ENCODE data around the gene KIZ. TPM values are rescaled to one million over a fixed set of nuclear protein-coding genes. Genes with fewer than 3 reads are reported as not detected.

Gene KIZ
- total RNA-seq, 1 donor from 2014 or later = 25.0 TPM

DNA sequence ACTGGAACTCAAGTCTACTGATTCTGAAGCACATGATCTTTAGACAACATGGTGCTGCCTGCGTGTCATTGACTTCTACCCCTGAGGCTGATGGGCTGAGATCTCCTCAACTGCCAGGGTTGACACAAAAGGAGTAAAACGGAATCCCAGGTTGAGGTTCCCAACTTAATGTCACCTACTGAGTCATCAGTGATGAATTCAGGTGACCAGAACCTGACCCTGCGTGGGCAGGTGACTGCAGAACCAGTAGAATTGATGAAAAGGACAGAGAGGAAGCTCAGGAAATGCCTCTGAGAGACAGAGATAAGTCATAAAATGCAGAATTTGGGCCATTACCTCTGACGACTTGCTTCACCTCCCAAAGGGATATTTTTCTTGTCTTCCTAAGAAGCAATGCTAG, 7.7 kb upstream of the KIZ start:
- intact Hi-C loops (cut with DNase I) = no loop called here
- Histone ChIP-seq H3K9me3 (no peaks in the 10 kb centered on the region), H3K4me1 (no peaks in the 10 kb centered on the region), H3K27ac (no peak overlapping the region), H3K27me3 (no peaks in the 10 kb centered on the region), H3K36me3 (no peaks in the 10 kb centered on the region), H3K4me3 (no peak overlapping the region)
- DNase-seq (ENCODE audit: extremely low spot score in 2 of 2) = no peak
- no peak for TF ChIP-seq POLR2A (IDR thresholded peaks at IDR 0.05)
- TF ChIP-seq POLR2AphosphoS5 (IDR thresholded peaks at IDR 0.05; ENCODE audit: insufficient read depth in 1 of 2, low read depth in 1 of 2) = no peak
- TF ChIP-seq, protein P1, sequence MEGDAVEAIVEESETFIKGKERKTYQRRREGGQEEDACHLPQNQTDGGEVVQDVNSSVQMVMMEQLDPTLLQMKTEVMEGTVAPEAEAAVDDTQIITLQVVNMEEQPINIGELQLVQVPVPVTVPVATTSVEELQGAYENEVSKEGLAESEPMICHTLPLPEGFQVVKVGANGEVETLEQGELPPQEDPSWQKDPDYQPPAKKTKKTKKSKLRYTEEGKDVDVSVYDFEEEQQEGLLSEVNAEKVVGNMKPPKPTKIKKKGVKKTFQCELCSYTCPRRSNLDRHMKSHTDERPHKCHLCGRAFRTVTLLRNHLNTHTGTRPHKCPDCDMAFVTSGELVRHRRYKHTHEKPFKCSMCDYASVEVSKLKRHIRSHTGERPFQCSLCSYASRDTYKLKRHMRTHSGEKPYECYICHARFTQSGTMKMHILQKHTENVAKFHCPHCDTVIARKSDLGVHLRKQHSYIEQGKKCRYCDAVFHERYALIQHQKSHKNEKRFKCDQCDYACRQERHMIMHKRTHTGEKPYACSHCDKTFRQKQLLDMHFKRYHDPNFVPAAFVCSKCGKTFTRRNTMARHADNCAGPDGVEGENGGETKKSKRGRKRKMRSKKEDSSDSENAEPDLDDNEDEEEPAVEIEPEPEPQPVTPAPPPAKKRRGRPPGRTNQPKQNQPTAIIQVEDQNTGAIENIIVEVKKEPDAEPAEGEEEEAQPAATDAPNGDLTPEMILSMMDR (IDR thresholded peaks at IDR 0.05) = no peak

GRCh38 chr20:21118782-21119181, 7.1 kb upstream of the KIZ start:
- Histone ChIP-seq H3K27ac (no peak overlapping the region), H3K27me3 (no peaks in the 10 kb centered on the region), H3K9me3 (no peaks in the 10 kb centered on the region), H3K36me3 (no peaks in the 10 kb centered on the region), H3K4me3 (no peak overlapping the region), H3K4me1 (no peaks in the 10 kb centered on the region)
- intact Hi-C loops (cut with DNase I) = no loop called here
- no peak for DNase-seq (ENCODE audit: extremely low spot score in 2 of 2)
- no peak for TF ChIP-seq POLR2A (IDR thresholded peaks at IDR 0.05)
- TF ChIP-seq, protein P1 (IDR thresholded peaks at IDR 0.05) = no peak
- no peak for TF ChIP-seq POLR2AphosphoS5 (IDR thresholded peaks at IDR 0.05; ENCODE audit: insufficient read depth in 1 of 2, low read depth in 1 of 2)

GRCh38 chr20:21124190-21124589, 1.7 kb upstream of the KIZ start:
- TF ChIP-seq POLR2A (IDR thresholded peaks at IDR 0.05) = no peak
- no peak for TF ChIP-seq POLR2AphosphoS5 (IDR thresholded peaks at IDR 0.05; ENCODE audit: insufficient read depth in 1 of 2, low read depth in 1 of 2)
- TF ChIP-seq, protein P1 (IDR thresholded peaks at IDR 0.05) = no peak
- no peak overlapping the region for H3K27ac ChIP-seq
- H3K4me1 ChIP-seq = peaks cover 16% of the 10 kb centered on the region
- intact Hi-C loops (cut with DNase I) = no loop called here
- H3K27me3 ChIP-seq = no peaks in the 10 kb centered on the region
- no peaks in the 10 kb centered on the region for H3K9me3 ChIP-seq
- no peak overlapping the region for H3K4me3 ChIP-seq
- no peak for DNase-seq (ENCODE audit: extremely low spot score in 2 of 2)
- no peaks in the 10 kb centered on the region for H3K36me3 ChIP-seq

DNA sequence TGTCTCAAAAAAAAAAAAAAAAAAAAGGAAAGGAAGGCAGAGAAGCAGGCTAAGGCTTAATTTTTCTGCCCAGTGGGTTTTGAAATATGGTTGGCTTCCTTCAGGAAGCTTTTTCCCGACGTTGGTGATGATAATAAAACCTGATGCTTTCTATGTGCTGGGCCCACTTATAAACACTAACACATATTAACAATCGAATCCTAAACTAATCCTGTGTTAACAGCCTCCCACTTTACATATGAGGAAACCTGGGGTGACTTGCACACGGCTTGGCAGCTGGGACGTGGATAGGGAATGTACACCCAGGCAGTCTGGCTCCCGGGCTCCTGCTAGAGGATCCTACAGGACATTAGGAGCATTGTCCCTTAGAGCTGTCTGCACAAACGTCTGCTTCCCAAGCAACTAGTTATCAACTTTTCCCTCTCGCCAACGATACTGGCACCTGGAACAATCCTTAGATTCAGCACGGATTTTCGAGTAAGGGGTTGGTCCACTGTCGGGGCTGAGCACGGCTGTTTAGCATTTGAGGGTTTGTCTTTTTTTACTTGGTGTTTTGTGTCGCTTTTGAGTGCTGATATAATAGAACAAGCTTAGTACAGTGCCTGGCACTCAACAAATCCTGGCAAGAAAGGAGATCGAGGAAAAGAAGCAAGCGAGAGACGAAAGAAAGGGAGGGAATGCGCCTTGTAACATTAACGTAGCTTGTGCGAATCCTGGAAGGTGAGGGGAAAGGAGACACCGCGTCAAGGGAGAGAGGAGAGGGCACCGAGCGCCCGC, 622 bp upstream of the KIZ start:
- Histone ChIP-seq H3K4me3 (peak overlapping the region; percentile 74 to 89), H3K27me3 (no peaks in the 10 kb centered on the region), H3K9me3 (no peaks in the 10 kb centered on the region), H3K36me3 (no peaks in the 10 kb centered on the region), H3K27ac (peak overlapping the region; percentile 85), H3K4me1 (peaks cover 16% of the 10 kb centered on the region)
- intact Hi-C loops (cut with DNase I) = no loop called here
- DNase-seq (ENCODE audit: extremely low spot score in 2 of 2) = no peak
- no peak for TF ChIP-seq POLR2AphosphoS5 (IDR thresholded peaks at IDR 0.05; ENCODE audit: insufficient read depth in 1 of 2, low read depth in 1 of 2)
- TF ChIP-seq, protein P1 (IDR thresholded peaks at IDR 0.05) = peak in 1 of 3 experiments; percentile 10

DNA sequence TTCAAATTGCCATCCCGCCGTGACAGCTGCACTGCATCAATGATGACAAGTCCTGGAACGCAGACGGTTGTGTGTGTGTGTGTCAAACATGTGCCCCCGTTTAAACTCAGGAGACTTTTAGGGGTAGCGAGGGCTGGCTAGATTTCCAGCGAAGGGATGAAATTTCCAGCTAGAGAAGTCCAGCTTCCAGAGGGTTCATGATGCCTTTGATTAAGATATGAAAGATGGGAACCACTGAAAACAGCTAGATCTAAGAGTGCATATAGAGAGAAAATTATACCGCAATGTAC, 644 bp downstream of the KIZ start:
- intact Hi-C loops (cut with DNase I) = no loop called here
- H3K4me3 ChIP-seq = peak overlapping the region; percentile 74 to 89
- H3K27me3 ChIP-seq = no peaks in the 10 kb centered on the region
- H3K9me3 ChIP-seq = no peaks in the 10 kb centered on the region
- TF ChIP-seq POLR2AphosphoS5 (IDR thresholded peaks at IDR 0.05; ENCODE audit: insufficient read depth in 1 of 2, low read depth in 1 of 2) (no peak), POLR2A (IDR thresholded peaks at IDR 0.05) (no peak)
- TF ChIP-seq, protein P1 (IDR thresholded peaks at IDR 0.05) = no peak
- H3K4me1 ChIP-seq = peaks cover 16% of the 10 kb centered on the region
- H3K27ac ChIP-seq = peak overlapping the region; percentile 85
- no peak for DNase-seq (ENCODE audit: extremely low spot score in 2 of 2)
- H3K36me3 ChIP-seq = no peaks in the 10 kb centered on the region
